Measurements from ENCODE around the gene MAPK6.

GRCh38 chr15:52114261-52115055 lies 95.4 kb downstream of the MAPK6 start:
- no peak for TF ChIP-seq CTCF (IDR thresholded peaks at IDR 0.05; ENCODE audit: low read length)
- no peak for TF ChIP-seq EZH2 (IDR thresholded peaks at IDR 0.05; ENCODE audit: borderline replicate concordance, low read length)
